ENCODE data around the gene CCNB1. TPM values are rescaled to one million over a fixed set of nuclear protein-coding genes. Genes with fewer than 3 reads are reported as not detected.
A peak's percentile ranks its signal among the peaks of the same experiment; 100 is the strongest.
"Not testable (repeated sequence)": the region's sequence is repeated elsewhere in the genome, so short reads cannot be mapped to it uniquely, and the experiment has no call there.

CCNB1 gene
- 10 to 100 TPM; 72.0 to 96.2 (median 93.6) TPM for polyA plus RNA-seq (ENCODE audit: insufficient read length in 4 of 4)

DNA sequence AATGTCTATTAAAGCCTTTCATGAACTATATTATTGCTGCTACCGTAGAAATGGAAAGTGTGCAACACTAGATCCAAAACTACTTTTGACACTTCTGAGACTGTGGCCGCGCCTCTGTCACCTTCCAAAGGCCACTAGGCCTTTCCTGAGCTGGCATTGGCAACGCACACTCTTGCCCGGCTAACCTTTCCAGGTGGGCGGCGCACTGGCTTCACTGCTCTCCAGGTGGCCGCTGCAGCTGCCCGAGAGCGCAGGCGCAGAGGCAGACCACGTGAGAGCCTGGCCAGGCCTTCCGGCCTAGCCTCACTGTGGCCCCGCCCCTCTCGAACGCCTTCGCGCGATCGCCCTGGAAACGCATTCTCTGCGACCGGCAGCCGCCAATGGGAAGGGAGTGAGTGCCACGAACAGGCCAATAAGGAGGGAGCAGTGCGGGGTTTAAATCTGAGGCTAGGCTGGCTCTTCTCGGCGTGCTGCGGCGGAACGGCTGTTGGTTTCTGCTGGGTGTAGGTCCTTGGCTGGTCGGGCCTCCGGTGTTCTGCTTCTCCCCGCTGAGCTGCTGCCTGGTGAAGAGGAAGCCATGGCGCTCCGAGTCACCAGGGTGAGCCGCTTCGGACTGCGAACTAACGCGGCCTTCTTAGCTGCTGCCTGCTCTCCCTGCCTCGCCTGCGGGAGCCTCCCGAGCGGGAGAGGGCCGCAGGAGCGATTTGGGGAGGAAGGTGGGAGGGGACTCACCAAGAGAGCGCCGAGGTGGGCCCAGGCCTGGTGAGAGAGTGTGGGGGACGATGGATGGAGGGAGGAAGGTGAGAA is at the start of gene CCNB1:
TSS of gene CCNB1 (plus strand) at position 465 of the 807 bp plus-strand sequence. CDS start at position 578, 113 bp downstream.
- DNase-seq (ENCODE audit: low read depth in 4 of 4, low spot score in 3 of 4): peak; percentile 87 to 93 (median 92)

DNA sequence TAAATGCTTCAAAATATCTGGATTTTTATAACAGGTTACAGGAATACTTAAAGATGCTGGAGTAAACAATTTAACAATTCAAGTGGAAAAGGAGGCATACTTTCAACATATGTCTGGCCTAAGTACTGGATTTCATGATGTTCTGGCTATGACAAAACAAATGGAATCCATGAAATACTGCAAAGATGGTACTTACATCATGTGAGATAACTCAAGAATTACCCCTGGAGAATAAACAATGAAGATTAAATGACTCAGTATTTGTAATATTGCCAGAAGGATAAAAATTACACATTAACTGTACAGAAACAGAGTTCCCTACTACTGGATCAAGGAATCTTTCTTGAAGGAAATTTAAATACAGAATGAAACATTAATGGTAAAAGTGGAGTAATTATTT is 37.5 kb upstream of the CCNB1 start:
- DNase-seq (ENCODE audit: low read depth in 4 of 4, low spot score in 3 of 4): no peak

DNA sequence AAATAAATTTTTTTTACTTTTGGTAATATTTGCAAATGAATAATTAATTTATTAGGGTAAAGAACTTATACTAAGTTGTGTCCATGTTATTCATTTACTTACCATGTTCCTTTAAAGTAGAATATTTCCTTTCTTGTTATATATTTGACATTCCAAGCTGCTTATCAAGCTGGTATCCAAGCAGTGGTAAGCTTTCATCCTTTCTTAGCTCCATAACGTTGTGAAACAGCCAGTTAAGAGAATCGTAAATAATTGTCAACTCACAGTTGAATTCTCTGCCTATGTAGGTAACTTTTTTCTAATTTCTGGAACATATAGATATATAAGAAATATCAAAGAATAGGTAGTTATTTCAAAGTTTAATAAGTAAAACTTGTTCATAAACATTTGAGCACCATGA is 36.7 kb upstream of the CCNB1 start:
- DNase-seq (ENCODE audit: low read depth in 4 of 4, low spot score in 3 of 4): no peak

GRCh38 chr5:69131304-69131703 is 35.6 kb upstream of the CCNB1 start:
- no peak for DNase-seq (ENCODE audit: low read depth in 4 of 4, low spot score in 3 of 4)

- no peak for DNase-seq (ENCODE audit: low read depth in 4 of 4, low spot score in 3 of 4)
These were observed 32.8 kb upstream of the CCNB1 start for GRCh38 chr5:69134126-69134525.

- DNase-seq (ENCODE audit: low read depth in 4 of 4, low spot score in 3 of 4): no peak
These were observed 30.7 kb upstream of the CCNB1 start for GRCh38 chr5:69136293-69136692.

GRCh38 chr5:69137208-69137607 is 29.7 kb upstream of the CCNB1 start:
- not testable (repeated sequence) for DNase-seq (ENCODE audit: low read depth in 4 of 4, low spot score in 3 of 4)

- DNase-seq (ENCODE audit: low read depth in 4 of 4, low spot score in 3 of 4): no peak
These were observed 29.1 kb upstream of the CCNB1 start for GRCh38 chr5:69137807-69138206.

GRCh38 chr5:69138766-69139165 is 28.2 kb upstream of the CCNB1 start:
- no peak for DNase-seq (ENCODE audit: low read depth in 4 of 4, low spot score in 3 of 4)

GRCh38 chr5:69140239-69140638 is 26.7 kb upstream of the CCNB1 start:
- DNase-seq (ENCODE audit: low read depth in 4 of 4, low spot score in 3 of 4): not testable (repeated sequence)

DNA sequence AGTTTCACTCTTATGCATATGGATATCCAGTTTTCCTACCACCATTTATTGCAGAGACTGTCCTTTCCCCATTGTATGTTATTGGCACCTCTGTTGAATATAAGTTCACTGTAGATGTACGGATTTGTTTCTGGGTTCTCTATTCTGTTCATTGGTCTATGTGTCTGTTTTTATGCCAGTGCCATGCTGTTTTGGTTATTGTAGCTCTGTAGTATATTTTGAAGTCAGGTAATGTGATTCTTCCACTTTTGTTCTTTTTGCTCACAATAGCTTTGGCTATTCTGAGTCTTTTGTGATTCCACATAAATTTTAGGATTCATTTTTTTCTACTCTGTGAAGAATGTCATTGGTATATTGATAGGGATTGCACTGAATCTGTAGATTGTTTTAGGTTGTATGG is 26.1 kb upstream of the CCNB1 start:
- no peak for DNase-seq (ENCODE audit: low read depth in 4 of 4, low spot score in 3 of 4)

DNA sequence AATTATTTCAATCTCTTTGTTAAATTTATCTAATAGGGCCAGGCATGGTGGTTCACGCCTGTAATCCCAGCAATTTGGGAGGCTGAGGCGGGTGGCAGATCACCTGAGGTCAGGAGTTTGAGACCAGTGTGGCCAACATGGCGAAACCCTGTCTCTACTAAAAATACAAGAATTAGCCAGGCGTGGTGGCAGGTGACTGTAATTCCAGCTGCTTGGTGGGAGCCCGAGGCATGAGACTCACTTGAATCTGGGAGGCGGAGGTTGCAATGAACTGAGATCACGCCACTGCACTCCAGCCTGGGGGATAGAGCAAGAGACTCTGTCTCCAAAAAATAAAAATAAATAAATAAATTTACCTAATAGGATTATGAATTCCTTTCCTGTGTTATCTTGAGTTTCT is 18.4 kb upstream of the CCNB1 start:
- not testable (repeated sequence) for DNase-seq (ENCODE audit: low read depth in 4 of 4, low spot score in 3 of 4)

DNA sequence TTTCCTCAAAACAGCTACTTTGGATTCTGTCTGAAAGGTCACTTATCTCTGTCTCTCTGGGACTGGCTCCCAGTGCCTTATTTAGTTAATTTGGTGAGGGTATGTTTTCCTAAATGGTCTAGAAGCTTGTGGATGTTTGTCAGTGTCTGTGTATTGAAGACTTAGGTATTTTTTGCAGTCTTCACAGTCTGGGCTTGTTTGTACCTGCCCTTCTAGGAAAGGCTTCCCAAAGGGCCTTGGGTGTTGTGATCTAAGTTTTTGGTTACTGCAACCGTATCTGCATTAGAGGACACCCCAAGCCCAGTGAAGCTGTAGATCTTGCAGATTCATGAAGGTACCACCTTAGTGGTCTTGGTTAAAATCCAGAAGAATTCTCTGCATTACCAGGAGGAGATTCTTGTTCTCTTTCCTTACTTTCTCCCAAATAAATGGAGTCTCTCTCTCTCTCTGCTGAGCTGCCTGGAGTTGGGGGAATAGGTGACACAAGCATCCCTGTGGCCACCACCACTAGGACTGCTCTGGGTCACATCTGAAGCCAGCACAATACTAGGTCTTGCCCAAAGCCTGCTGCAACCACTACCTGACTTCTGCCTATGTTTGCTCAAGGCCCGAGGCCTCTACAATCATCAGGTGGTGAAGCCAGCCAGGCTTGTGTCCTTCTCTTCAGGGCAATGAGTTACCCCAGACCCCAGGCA is 17.8 kb upstream of the CCNB1 start:
- no peak for DNase-seq (ENCODE audit: low read depth in 4 of 4, low spot score in 3 of 4)

- no peak for DNase-seq (ENCODE audit: low read depth in 4 of 4, low spot score in 3 of 4)
These were observed 17.3 kb upstream of the CCNB1 start for GRCh38 chr5:69149676-69150010.

GRCh38 chr5:69152731-69153130 is 14.2 kb upstream of the CCNB1 start:
- DNase-seq (ENCODE audit: low read depth in 4 of 4, low spot score in 3 of 4): no peak

GRCh38 chr5:69156456-69156855 is 10.5 kb upstream of the CCNB1 start:
- DNase-seq (ENCODE audit: low read depth in 4 of 4, low spot score in 3 of 4): no peak

GRCh38 chr5:69158039-69158438 is 8.9 kb upstream of the CCNB1 start:
- DNase-seq (ENCODE audit: low read depth in 4 of 4, low spot score in 3 of 4): no peak

GRCh38 chr5:69160651-69161050 is 6.3 kb upstream of the CCNB1 start:
- no peak for DNase-seq (ENCODE audit: low read depth in 4 of 4, low spot score in 3 of 4)

DNA sequence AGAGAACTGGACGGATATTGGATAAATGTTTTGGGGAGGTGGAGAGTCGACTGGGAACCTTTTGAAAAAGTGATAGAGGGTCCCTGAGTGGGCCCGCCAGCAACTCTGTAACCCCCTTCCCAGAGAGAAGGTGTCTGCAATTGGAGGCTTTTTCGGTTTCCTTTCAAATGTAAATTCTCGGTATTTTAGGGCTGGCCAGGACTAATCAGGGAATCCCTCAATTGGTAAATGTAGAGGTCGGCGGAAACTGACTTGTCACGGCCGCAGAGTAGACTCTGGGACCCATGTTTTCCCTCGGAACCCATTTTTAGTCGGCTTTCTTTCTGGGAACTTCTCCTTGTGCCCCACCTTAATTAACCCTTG is 524 bp downstream of the CCNB1 start:
- DNase-seq (ENCODE audit: low read depth in 4 of 4, low spot score in 3 of 4): no peak

DNA sequence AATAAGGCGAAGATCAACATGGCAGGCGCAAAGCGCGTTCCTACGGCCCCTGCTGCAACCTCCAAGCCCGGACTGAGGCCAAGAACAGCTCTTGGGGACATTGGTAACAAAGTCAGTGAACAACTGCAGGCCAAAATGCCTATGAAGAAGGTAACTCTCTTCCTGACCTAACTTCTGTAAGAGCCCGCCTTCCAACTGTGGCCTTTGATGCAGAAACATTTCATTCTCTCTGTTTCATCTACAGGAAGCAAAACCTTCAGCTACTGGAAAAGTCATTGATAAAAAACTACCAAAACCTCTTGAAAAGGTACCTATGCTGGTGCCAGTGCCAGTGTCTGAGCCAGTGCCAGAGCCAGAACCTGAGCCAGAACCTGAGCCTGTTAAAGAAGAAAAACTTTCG is 979 bp downstream of the CCNB1 start:
- no peak for DNase-seq (ENCODE audit: low read depth in 4 of 4, low spot score in 3 of 4)

GRCh38 chr5:69170495-69170894 is 3.5 kb downstream of the CCNB1 start:
- no peak for DNase-seq (ENCODE audit: low read depth in 4 of 4, low spot score in 3 of 4)

GRCh38 chr5:69170969-69171368 is 4.0 kb downstream of the CCNB1 start:
- DNase-seq (ENCODE audit: low read depth in 4 of 4, low spot score in 3 of 4): no peak
